AG04449 (cell line): ENCODE measurements around the gene COBL.

Experiments
- CTCF ChIA-PET: fragments of 350-600 bp; formaldehyde crosslinking; extraction: SDS; loops from one replicate; lab custom pipeline; 2021; ENCODE audit warnings: antibody characterized with exemption; lab: Yijun Ruan, JAX
- POLR2A ChIA-PET: fragments of 400-600, 350-600 bp; formaldehyde crosslinking; extraction: SDS; loops from one replicate; lab custom pipeline; 2020; ENCODE audit warnings: antibody characterized with exemption, inconsistent platforms; lab: Yijun Ruan, JAX
- DNase-seq: peaks from one replicate; pipeline ENCODE4 v3.0.0-alpha.2; 2010; ENCODE audit warnings: low read depth, low spot score
- H3K4me3 ChIP-seq: 2 replicates; pipeline ENCODE4 v1.5.1; 2011; ENCODE audit warnings: low read depth, mild to moderate bottlenecking, control low read depth, low read length
- CTCF ChIP-seq: IDR thresholded peaks from one replicate; pipeline ENCODE4 v1.5.1; 2011; ENCODE audit warnings: mild to moderate bottlenecking, moderate library complexity, low read length, control low read depth, inconsistent platforms; ENCODE audit not compliant: insufficient read depth; ENCODE audit errors: missing control alignments

The COBL gene, protein sequence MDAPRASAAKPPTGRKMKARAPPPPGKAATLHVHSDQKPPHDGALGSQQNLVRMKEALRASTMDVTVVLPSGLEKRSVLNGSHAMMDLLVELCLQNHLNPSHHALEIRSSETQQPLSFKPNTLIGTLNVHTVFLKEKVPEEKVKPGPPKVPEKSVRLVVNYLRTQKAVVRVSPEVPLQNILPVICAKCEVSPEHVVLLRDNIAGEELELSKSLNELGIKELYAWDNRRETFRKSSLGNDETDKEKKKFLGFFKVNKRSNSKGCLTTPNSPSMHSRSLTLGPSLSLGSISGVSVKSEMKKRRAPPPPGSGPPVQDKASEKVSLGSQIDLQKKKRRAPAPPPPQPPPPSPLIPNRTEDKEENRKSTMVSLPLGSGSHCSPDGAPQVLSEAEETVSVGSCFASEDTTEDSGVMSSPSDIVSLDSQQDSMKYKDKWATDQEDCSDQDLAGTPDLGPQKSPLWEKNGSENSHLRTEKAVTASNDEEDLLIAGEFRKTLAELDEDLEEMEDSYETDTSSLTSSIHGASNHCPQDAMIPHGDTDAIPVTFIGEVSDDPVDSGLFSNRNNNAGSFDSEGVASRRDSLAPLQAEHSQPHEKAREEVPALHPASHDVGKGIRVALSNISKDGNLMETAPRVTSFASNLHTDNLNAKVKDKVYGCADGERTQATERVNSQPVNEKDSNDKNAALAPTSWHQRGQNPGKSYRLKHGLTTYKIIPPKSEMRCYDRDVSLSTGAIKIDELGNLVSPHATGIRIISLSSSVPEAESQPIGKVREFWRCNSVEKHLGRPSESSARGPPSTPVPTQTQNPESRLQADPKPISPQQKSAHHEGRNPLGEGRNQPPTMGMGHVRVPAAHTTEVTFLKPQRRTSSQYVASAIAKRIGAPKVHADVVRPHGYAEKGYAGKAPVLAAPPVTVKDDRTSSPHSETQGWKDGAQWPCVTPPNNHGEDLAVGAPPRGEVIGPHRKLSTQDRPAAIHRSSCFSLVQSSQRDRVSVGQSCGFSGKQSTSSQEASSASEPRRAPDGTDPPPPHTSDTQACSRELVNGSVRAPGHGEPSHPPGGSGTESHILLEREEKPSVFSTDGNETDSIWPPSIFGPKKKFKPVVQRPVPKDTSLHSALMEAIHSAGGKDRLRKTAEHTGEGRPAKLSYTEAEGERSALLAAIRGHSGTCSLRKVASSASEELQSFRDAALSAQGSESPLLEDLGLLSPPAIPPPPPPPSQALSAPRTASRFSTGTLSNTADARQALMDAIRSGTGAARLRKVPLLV

GRCh38 chr7:51316666-51317581 lies at the start of gene COBL:
COBL (minus strand) TSS chr7:51316809; CDS start chr7:51316633, 176 bp downstream.
- TF ChIP-seq CTCF, result no peak
- POLR2A ChIA-PET, result no interaction called here
- CTCF ChIA-PET, result no interaction called here
- no peak within 1 kb of the TSS for H3K4me3 ChIP-seq
- DNase-seq, result no peak

GRCh38 chr7:51366172-51366728 lies 49.6 kb upstream of the COBL start:
- no peak for TF ChIP-seq CTCF
- ChIA-PET POLR2A (no interaction called here), CTCF (interaction anchor here (0.7 to 5.7 kb wide), 2 partner anchors 191 to 204 kb away, joined by 4 to 68 read pairs; no protein-coding TSS in a partner anchor)
- no peak overlapping the region for H3K4me3 ChIP-seq
- no peak for DNase-seq

DNA sequence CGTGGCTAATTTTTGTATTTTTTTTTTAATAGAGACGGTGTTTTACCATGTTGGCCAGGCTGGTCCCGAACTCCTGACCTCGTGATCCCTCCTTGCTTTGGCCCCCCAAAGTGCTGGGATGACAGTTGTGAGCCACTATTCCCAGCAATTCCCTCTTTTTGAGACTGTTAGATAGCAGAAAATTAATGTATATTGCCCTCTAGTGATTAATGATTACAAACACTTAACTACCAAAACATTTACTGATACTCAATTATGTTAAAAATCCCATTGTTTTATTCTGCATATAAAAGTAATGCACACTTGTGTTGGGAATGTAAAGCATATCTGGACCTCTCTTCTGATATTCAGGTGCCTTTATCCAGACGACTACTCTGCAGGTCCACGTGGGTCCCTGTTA lies 41.2 kb upstream of the COBL start:
- ChIA-PET CTCF (no interaction called here), POLR2A (no interaction called here)
- TF ChIP-seq CTCF, result no peak
- no peak for DNase-seq
- H3K4me3 ChIP-seq, result no peak overlapping the region

DNA sequence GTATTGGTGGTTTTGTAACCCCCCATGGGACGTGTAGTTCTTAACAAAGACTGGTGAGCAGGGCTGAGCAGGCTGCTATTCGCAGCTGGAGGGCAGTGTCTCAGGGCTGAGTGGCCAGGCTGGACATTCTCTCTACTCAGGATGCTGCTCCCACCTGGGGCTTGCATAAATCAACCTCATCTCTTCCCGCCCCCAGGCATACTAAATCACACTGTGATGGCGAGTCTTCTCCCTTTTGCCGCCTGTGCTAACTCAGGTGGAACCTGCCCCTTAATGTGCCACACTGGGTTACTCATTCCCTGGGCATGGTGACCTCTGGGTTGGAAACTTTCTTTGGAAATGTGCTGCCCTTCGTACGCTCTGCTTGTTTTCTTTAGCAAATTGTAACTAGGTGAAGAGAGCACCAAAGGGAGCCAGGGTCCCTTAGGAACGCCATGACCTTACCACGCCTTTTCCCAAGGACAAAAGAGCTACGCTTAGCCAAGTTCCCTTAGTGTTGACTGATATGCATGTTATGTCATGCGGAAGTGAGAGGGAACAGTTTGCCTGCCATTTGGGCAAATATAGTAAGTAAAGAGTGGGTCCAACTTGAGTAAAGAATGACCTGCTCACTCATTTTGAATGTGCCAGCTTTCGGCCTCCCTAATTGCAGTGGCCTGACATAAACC lies 40.4 kb upstream of the COBL start:
- POLR2A ChIA-PET, result no interaction called here
- CTCF ChIA-PET, result no interaction called here
- DNase-seq, result no peak

More for the DNA sequence above, 40.4 kb upstream of the COBL start:
- TF ChIP-seq CTCF, result no peak
- H3K4me3 ChIP-seq, result no peak overlapping the region
